Omental fat pad (tissue), 4 donors: ENCODE data around the gene SLITRK4. TPM values are rescaled to one million over a fixed set of nuclear protein-coding genes. Genes with fewer than 3 reads are reported as not detected.

Experiments used
- ATAC-seq: fragments of 150-250 bp; one replicate; pipeline ENCODE4 v1.9.1; 2016; ENCODE audit warnings: mild to moderate bottlenecking, moderate library complexity; ENCODE audit not compliant: low FRiP score
- DNase-seq: peaks from one replicate; pipeline ENCODE4 v3.0.0-alpha.2; 2019; ENCODE audit warnings: low spot score
- total RNA-seq, 4 donors: library from RNA; depleted of rRNA; stranded (reverse); fragments of >200 nt; gene quantifications; one replicate each; pipeline ENCODE4 v1.1.0, GENCODE V29; 2016
- TF ChIP-seq, protein P1 (sequence below), 3 donors: fragments of 450-650 bp; IDR thresholded peaks; one replicate each; pipeline ENCODE4 v1.5.1; 2016 to 2017; ENCODE audit warnings: antibody characterized with exemption in 3 of 3, mild to moderate bottlenecking in 3 of 3, moderate library complexity in 2 of 3

SLITRK4 gene
- 1 to 10 TPM; 2.8 to 6.0 (median 4.3) TPM for total RNA-seq

- ATAC-seq (no peak), DNase-seq (no peak)
- TF ChIP-seq, protein P1, sequence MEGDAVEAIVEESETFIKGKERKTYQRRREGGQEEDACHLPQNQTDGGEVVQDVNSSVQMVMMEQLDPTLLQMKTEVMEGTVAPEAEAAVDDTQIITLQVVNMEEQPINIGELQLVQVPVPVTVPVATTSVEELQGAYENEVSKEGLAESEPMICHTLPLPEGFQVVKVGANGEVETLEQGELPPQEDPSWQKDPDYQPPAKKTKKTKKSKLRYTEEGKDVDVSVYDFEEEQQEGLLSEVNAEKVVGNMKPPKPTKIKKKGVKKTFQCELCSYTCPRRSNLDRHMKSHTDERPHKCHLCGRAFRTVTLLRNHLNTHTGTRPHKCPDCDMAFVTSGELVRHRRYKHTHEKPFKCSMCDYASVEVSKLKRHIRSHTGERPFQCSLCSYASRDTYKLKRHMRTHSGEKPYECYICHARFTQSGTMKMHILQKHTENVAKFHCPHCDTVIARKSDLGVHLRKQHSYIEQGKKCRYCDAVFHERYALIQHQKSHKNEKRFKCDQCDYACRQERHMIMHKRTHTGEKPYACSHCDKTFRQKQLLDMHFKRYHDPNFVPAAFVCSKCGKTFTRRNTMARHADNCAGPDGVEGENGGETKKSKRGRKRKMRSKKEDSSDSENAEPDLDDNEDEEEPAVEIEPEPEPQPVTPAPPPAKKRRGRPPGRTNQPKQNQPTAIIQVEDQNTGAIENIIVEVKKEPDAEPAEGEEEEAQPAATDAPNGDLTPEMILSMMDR (IDR thresholded peaks at IDR 0.05) = no peak
Measured at GRCh38 chrX:143635915-143636314, at the start of gene SLITRK4. TSS of gene SLITRK4 (minus strand) at chrX:143636101. CDS start at chrX:143631108, 4,993 bp downstream.

- ATAC-seq = no peak
Measured at GRCh38 chrX:143683486-143683885, 47.6 kb upstream of the SLITRK4 start.

DNA sequence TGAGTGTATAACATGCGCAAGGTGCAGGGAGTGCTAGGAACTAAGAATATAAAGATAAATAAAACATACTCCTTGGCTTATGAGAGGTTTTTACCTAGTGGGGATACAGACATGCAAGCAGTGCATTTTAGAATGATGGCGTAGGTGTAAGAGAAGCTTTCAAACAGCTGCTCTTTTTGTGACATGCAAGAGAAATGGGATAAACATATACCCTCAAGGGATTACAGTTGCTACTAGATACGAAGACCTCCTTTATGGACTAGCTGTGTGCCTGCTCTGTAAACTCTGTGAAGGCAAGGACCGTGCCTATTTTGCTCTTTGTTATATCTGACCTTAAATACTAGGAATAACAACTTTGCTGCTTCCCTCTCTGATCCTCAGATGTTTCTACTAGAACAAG, 39.0 kb upstream of the SLITRK4 start:
- TF ChIP-seq, protein P1 (IDR thresholded peaks at IDR 0.05) = no peak
- DNase-seq (no peak), ATAC-seq (no peak)

More at GRCh38 chrX:143683486-143683885, 47.6 kb upstream of the SLITRK4 start:
- TF ChIP-seq, protein P1 (IDR thresholded peaks at IDR 0.05) = no peak
- DNase-seq = no peak

- DNase-seq (no peak), ATAC-seq (no peak)
- TF ChIP-seq, protein P1 (IDR thresholded peaks at IDR 0.05) = no peak
Measured at GRCh38 chrX:143669395-143669794, 33.5 kb upstream of the SLITRK4 start.

- DNase-seq (no peak), ATAC-seq (no peak)
- TF ChIP-seq, protein P1 (IDR thresholded peaks at IDR 0.05) = no peak
Measured at GRCh38 chrX:143664302-143664701, 28.4 kb upstream of the SLITRK4 start.

- ATAC-seq (no peak), DNase-seq (no peak)
- TF ChIP-seq, protein P1 (IDR thresholded peaks at IDR 0.05) = no peak
Measured at GRCh38 chrX:143663755-143664154, 27.9 kb upstream of the SLITRK4 start.

- DNase-seq (no peak), ATAC-seq (no peak)
- TF ChIP-seq, protein P1 (IDR thresholded peaks at IDR 0.05) = no peak
Measured at GRCh38 chrX:143661286-143661685, 25.4 kb upstream of the SLITRK4 start.
